PFSK-1 (cell line): ENCODE data around the gene MORN1.

ENCODE experiments used
- FOXP2 ChIP-seq: optimal IDR thresholded peaks from 2 replicates; pipeline ENCODE3; 2011; ENCODE audit warnings: borderline replicate concordance, control low read depth, inconsistent platforms; ENCODE audit not compliant: insufficient read depth; ENCODE audit errors: extremely low read length, extremely low read depth
- POLR2AphosphoS5 ChIP-seq: IDR thresholded peaks from 2 replicates; pipeline ENCODE4 v1.6.1; 2012; ENCODE audit warnings: low read depth, mild to moderate bottlenecking, control low read depth, low read length, moderate library complexity
- SIN3A ChIP-seq: IDR thresholded peaks from 2 replicates; pipeline ENCODE4 v1.6.1; 2012; ENCODE audit warnings: mild to moderate bottlenecking, low read length, moderate library complexity, borderline replicate concordance; ENCODE audit not compliant: insufficient read depth
- TAF1 ChIP-seq: IDR thresholded peaks from 2 replicates; pipeline ENCODE4 v1.6.1; 2012; ENCODE audit warnings: low read length, control low read depth, borderline replicate concordance; ENCODE audit not compliant: insufficient read depth
- TF ChIP-seq, protein P1 (sequence below), 2 experiments: IDR thresholded peaks; 2 replicates each; pipeline versions ENCODE4 v1.6.1 to v1.8.0; 2011 to 2012; ENCODE audit warnings: low read depth in 2 of 2, low read length in 2 of 2, control low read depth in 1 of 2, inconsistent platforms in 1 of 2, mild to moderate bottlenecking in 1 of 2, moderate library complexity in 1 of 2; ENCODE audit not compliant: insufficient read depth in 1 of 2

The MORN1 gene

GRCh38 chr1:2328676-2329455, 62.5 kb downstream of the MORN1 start:
- no peak for TF ChIP-seq FOXP2
- no peak for TF ChIP-seq TAF1
- TF ChIP-seq POLR2AphosphoS5, result no peak
- TF ChIP-seq SIN3A, result no peak
- TF ChIP-seq, protein P1, sequence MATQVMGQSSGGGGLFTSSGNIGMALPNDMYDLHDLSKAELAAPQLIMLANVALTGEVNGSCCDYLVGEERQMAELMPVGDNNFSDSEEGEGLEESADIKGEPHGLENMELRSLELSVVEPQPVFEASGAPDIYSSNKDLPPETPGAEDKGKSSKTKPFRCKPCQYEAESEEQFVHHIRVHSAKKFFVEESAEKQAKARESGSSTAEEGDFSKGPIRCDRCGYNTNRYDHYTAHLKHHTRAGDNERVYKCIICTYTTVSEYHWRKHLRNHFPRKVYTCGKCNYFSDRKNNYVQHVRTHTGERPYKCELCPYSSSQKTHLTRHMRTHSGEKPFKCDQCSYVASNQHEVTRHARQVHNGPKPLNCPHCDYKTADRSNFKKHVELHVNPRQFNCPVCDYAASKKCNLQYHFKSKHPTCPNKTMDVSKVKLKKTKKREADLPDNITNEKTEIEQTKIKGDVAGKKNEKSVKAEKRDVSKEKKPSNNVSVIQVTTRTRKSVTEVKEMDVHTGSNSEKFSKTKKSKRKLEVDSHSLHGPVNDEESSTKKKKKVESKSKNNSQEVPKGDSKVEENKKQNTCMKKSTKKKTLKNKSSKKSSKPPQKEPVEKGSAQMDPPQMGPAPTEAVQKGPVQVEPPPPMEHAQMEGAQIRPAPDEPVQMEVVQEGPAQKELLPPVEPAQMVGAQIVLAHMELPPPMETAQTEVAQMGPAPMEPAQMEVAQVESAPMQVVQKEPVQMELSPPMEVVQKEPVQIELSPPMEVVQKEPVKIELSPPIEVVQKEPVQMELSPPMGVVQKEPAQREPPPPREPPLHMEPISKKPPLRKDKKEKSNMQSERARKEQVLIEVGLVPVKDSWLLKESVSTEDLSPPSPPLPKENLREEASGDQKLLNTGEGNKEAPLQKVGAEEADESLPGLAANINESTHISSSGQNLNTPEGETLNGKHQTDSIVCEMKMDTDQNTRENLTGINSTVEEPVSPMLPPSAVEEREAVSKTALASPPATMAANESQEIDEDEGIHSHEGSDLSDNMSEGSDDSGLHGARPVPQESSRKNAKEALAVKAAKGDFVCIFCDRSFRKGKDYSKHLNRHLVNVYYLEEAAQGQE (IDR thresholded peaks at IDR 0.05; ENCODE audit: insufficient read depth in 1 of 2, low read depth in 2 of 2, low read length in 2 of 2), result no peak

DNA sequence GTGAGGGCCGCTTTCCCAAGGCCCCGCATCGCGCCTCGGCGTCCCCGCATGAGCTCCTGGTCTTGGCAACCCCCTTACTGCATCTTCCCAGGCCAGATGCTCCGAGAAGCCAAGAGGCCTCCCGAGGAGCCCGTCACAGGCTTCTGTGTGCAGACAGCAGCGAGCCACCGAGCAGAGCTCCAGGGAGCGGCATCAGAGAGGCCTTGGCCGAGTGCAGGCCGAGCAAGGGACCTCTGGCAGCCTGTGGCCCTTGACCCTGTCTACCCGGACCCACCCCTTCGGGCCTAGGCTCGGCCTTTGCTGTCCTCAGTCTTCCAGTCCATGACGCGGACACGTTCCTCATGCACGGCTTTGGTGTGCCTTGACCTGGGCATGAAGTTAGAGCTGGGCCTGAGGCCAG, 63.5 kb downstream of the MORN1 start:
- TF ChIP-seq, protein P1 (IDR thresholded peaks at IDR 0.05; ENCODE audit: insufficient read depth in 1 of 2, low read depth in 2 of 2, low read length in 2 of 2), result no peak
- TF ChIP-seq FOXP2, result no peak
- TF ChIP-seq POLR2AphosphoS5, result no peak
- TF ChIP-seq SIN3A, result no peak
- no peak for TF ChIP-seq TAF1

DNA sequence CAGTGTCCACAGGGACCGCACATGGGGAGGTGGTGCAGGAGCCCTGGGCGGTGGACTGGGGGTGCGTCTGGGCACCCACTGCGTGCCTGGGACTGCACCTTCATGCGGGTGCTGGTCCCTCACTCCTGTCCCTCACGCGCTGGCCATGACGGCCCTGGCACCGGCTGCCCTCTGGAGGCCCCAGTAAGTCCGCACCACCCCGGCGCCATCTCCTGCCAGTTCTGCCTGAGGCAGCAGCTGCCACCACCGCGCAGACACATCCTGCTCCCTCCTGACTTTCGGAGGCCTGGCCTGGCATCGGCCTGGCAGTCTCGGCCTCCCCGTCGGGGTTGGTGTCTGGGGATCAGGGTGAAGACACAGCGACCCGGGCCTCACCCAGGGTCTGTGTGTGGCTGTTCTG, 64.8 kb downstream of the MORN1 start:
- TF ChIP-seq TAF1, result no peak

DNA sequence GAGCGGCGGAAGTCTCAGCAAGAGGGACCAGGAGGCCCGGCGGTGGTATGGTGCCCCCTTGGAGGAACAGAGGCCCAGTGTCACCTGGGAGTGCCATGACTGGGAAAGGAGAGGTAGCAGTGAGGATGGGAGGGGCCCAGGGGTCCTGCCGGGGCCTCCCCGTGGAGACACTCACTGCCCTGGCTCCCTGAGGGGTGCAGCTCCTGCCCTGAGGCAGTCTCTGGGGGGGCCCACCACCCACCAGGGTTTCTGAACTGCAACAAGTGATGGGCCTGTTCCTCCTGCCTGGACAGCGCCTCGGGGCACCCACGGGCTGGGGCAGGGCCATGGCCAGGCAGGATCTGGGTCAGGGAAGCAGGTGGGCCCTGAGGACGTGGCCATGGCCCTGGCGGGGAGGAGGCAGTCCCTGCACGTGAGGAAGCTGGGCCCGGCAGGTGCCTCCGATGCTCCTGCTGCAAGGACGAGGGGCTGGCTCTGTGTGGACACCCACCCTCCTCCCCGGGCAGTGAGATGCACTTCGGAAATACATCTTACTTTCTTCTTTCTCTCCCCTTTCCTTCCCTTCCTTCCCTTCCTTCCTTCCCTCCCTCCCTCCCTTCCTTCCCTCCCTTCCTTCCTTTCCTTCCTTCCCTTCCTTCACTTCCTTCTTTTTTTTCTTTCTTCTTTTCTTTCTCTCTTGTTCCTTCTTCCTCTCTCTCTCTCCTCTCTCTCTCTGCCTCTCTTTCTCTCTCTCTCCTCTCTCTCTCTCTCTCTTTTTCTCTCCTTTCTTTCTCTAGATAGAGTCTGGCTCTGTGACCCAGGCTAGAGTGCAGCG, 66.6 kb downstream of the MORN1 start:
- TF ChIP-seq TAF1 (no peak), POLR2AphosphoS5 (no peak), FOXP2 (no peak), SIN3A (no peak)
- TF ChIP-seq, protein P1 (IDR thresholded peaks at IDR 0.05; ENCODE audit: insufficient read depth in 1 of 2, low read depth in 2 of 2, low read length in 2 of 2), result no peak

DNA sequence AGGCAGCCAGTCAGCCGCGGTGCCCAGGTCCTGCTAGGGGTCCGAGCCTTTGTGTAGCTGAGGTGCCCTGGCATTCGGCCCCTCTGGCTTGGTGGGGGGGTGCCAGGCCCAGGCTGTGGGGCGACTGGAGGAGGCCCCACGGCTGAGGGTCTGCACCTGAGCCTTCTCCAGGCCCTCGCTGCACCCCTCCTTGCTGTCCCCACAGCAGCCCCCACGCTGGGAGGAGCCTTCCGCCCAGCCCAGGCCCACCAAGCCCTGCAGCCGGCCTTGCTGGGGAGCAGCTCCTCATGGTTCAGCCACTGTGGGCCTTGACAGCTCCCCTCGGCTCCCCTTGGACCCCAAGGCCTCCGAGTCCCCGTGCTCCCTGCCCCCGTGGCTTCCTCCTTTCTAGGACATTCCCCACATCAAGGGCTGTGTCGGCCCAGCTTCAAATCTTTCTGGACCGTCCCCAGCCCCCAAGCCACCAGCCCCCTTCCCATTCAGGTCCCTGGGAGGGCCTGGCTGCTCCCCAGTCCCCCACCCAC, 67.8 kb downstream of the MORN1 start:
- TF ChIP-seq POLR2AphosphoS5 (no peak), TAF1 (no peak), SIN3A (no peak), FOXP2 (no peak)
- TF ChIP-seq, protein P1 (IDR thresholded peaks at IDR 0.05; ENCODE audit: insufficient read depth in 1 of 2, low read depth in 2 of 2, low read length in 2 of 2), result no peak
